ENCODE measurements around the gene C16orf82. TPM values are rescaled to one million over a fixed set of nuclear protein-coding genes. Genes with fewer than 3 reads are reported as not detected.

Gene C16orf82
- polyA plus RNA-seq (ENCODE audit: insufficient read length in 4 of 4), result not detected

DNA sequence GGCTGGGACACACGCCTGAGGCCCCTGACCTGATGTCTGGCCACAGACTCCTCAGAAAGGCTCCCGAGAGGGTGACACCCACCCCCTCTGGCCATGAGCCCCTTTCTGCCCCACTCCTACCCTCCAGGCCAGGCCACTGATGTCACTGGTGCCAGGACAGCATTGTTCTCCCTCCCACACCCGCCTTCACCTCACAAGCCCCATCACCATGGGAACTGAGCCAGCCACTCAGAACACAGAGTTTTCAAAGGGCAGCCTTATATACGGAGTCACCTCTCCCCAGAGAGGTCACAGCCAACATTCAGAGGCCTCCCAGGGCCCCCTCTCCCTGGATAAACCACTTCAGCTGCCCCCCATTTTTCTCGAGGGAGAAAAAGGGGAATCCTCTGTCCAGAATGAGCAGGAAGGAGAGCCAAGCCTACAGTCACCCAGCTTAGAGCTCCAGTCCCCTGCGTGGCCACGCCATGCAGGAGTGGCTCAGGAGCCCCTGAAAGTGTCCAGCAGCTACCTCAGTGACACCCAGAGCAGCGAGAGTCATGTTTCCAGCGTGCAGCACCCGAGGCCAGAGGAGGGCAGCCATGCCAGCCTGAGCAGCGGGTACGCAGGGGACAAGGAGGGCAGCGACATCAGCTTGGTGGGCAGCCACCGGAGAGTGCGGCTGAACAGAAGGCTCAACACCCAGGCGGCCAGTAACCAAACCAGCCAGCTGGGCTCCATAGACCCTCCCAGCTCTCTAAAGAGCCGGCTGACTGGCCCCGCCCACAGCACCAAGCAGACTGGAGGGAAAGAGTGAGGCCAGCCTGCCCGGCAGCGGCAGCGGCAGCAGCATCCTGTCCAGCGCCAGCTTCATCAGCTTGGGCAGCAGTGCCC is at the start of gene C16orf82:
Gene C16orf82 (plus strand): TSS at position 260 of the 870 bp plus-strand sequence.
- no peak for DNase-seq (ENCODE audit: low read depth in 4 of 4, low spot score in 2 of 4)

GRCh38 chr16:27020031-27020430 is 46.7 kb upstream of the C16orf82 start:
- no peak for DNase-seq (ENCODE audit: low read depth in 4 of 4, low spot score in 2 of 4)

DNA sequence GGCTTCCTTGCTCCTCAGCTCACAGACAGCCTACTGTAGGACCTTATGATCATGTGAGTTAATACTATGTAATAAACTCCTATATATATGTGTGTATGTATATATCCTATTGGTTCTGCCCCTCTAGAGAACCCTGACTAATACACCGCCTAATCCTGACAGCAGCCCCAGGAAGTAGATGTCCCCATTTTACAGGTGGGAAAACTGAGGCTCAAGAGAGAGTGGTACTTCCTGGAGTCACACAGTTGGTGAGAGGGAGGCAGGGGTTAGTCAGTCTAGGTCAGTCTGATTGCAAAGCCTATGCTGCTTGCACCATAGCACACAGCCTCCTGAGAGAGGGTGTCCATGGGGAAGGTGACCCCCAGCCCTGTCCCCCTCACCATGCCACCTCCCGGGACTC is 42.7 kb upstream of the C16orf82 start:
- DNase-seq (ENCODE audit: low read depth in 4 of 4, low spot score in 2 of 4), result no peak

- no peak for DNase-seq (ENCODE audit: low read depth in 4 of 4, low spot score in 2 of 4)
Measured at GRCh38 chr16:27025581-27025980, 41.1 kb upstream of the C16orf82 start.

DNA sequence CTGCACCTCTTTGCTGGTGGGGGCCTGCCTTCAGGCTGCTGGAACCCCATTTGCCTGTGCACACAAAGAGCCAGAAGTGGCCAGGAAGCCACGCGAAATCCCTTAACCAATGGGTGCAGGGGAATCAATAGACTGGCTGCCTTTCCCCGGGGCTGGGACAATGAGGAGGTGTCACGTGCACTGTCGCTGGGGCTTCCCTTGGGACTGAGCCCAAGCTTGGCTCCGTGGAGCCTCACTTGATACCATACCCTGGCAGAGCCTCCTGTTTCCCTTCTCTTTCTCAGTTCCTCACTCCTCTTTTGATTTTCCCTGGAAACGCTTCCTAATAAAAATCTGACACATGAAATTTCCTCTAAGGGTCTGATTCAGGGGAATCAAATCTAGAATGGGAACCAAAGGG is 38.8 kb upstream of the C16orf82 start:
- DNase-seq (ENCODE audit: low read depth in 4 of 4, low spot score in 2 of 4), result no peak

- DNase-seq (ENCODE audit: low read depth in 4 of 4, low spot score in 2 of 4), result no peak
Measured at GRCh38 chr16:27028591-27029110, 38.1 kb upstream of the C16orf82 start.

- no peak for DNase-seq (ENCODE audit: low read depth in 4 of 4, low spot score in 2 of 4)
Measured at GRCh38 chr16:27029525-27029924, 37.2 kb upstream of the C16orf82 start.

GRCh38 chr16:27033281-27033979 is 33.3 kb upstream of the C16orf82 start:
- DNase-seq (ENCODE audit: low read depth in 4 of 4, low spot score in 2 of 4), result no peak

DNA sequence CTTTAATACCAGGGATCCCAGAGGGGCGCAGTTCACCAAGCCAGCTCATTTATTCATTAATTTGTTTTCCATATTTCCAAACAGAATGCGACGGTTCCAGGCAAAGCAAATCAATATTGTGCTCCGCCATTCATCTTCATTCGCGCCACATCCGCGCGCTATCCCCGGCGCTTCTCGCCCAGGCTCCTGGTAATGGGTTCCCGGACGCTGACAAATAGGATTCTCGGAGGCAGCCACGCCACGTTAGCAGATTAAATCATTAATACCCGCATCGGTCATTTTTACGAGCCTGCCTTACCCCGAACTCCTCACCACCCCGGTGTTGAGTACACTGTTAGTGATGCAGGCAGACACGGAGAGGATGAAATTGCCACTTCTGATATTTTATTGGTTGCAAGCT is 26.0 kb upstream of the C16orf82 start:
- DNase-seq (ENCODE audit: low read depth in 4 of 4, low spot score in 2 of 4), result no peak

- no peak for DNase-seq (ENCODE audit: low read depth in 4 of 4, low spot score in 2 of 4)
Measured at GRCh38 chr16:27046958-27047518, 19.7 kb upstream of the C16orf82 start.

- no peak for DNase-seq (ENCODE audit: low read depth in 4 of 4, low spot score in 2 of 4)
Measured at GRCh38 chr16:27048316-27048715, 18.4 kb upstream of the C16orf82 start.

- DNase-seq (ENCODE audit: low read depth in 4 of 4, low spot score in 2 of 4), result no peak
Measured at GRCh38 chr16:27049117-27049516, 17.6 kb upstream of the C16orf82 start.

GRCh38 chr16:27052007-27052406 is 14.7 kb upstream of the C16orf82 start:
- no peak for DNase-seq (ENCODE audit: low read depth in 4 of 4, low spot score in 2 of 4)

- no peak for DNase-seq (ENCODE audit: low read depth in 4 of 4, low spot score in 2 of 4)
Measured at GRCh38 chr16:27053996-27054395, 12.7 kb upstream of the C16orf82 start.

DNA sequence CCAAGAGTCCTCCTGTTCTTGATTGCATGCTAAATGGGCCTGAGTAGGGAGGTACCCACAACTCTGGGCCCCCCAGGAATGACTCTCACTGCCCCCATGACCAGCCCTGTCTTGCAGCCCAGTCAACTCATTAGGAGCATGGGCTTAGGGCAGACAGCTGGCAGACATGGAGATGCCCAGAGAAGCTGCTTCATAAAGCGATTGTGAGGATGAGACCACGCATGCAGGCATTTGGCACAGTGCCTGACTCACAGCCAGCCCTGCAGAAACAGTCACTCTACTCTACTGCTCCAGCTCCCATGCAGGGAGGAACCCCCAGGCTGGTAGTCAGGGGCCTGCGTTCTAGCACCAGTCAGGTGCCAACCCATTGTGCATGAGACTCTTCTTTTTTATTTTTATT is 8.4 kb upstream of the C16orf82 start:
- DNase-seq (ENCODE audit: low read depth in 4 of 4, low spot score in 2 of 4), result no peak

GRCh38 chr16:27070776-27071175 is 4.0 kb downstream of the C16orf82 start:
- DNase-seq (ENCODE audit: low read depth in 4 of 4, low spot score in 2 of 4), result no peak

DNA sequence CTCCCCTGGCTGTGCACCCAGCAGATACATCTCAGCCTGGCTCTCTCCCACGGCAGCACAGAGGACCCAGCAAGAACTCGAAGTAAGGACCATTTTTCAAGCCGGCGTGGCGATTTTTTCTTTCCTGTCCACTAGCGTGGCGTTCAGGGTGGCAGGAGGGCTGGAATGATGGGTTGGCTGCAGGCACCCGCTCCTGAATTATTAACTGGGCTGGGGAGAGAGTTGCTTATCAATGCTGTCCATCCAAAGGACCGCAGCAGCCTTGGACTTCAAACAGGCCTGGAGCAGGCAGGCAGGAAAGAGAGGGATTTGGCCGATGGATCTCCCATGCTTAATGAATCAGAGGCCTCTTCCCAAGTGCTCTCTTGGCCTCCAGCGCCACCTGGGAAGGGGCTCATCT is 7.0 kb downstream of the C16orf82 start:
- DNase-seq (ENCODE audit: low read depth in 4 of 4, low spot score in 2 of 4), result no peak

GRCh38 chr16:27080895-27081294 is 14.2 kb downstream of the C16orf82 start:
- DNase-seq (ENCODE audit: low read depth in 4 of 4, low spot score in 2 of 4), result no peak

- no peak for DNase-seq (ENCODE audit: low read depth in 4 of 4, low spot score in 2 of 4)
Measured at GRCh38 chr16:27083861-27084261, 17.1 kb downstream of the C16orf82 start.

- no peak for DNase-seq (ENCODE audit: low read depth in 4 of 4, low spot score in 2 of 4)
Measured at GRCh38 chr16:27084307-27085028, 17.7 kb downstream of the C16orf82 start.

DNA sequence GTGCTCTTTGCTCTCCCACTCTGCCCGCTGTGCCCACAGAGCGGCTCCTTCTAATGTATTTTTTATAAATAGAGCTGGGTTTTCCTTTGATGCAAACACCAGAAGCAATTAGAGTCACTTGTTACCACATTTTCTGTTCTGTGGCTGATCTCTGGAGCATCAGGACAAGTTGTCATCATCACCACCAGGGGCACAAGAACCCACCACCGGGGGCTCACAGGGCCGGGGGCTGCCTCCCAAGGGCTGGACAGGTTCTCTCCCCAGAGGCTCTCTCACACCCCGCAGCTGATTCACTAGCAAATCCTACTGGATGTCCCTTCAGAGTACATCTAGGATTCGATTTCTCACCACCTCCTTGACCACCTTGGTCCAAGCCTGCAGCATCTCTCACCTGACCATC is 18.5 kb downstream of the C16orf82 start:
- DNase-seq (ENCODE audit: low read depth in 4 of 4, low spot score in 2 of 4), result no peak
